Activated CD8-positive, alpha-beta memory T cell treated with anti-CD3 and anti-CD28 coated beads for 4 hours (primary cell): ENCODE data around the gene PGAM4.
"Not testable (repeated sequence)": the region's sequence is repeated elsewhere in the genome, so short reads cannot be mapped to it uniquely, and the experiment has no call there.

Experiments
- DNase-seq, 2 donors: peaks; one replicate each; pipeline ENCODE4 v3.0.0-alpha.2; 2020; ENCODE audit warnings: low read depth in 2 of 2

PGAM4 gene

GRCh38 chrX:77925764-77926163 lies 43.7 kb downstream of the PGAM4 start:
- no peak for DNase-seq

GRCh38 chrX:77924320-77924859 lies 45.0 kb downstream of the PGAM4 start:
- no peak for DNase-seq

DNA sequence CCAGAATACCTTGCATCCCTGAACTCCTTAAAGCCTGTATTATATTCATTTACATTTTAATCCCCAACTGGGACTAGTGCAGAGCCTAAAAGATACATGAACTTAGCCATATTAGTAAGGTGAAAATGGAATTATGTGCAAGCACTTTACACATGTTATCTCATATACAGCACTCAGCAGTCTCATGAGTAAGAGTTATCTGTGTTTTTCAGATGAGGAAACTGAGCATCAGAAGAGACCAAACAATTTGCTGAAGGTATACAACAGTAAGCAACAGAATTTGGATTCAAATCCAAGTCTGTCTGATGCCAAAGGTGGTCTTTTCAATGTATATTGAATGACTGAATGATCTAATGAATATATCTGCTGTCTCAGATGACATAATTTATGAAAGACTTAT lies 46.7 kb downstream of the PGAM4 start:
- no peak for DNase-seq

GRCh38 chrX:77919370-77919769 lies 50.1 kb downstream of the PGAM4 start:
- DNase-seq, result not testable (repeated sequence)

GRCh38 chrX:77918568-77918967 lies 50.9 kb downstream of the PGAM4 start:
- DNase-seq, result no peak
